ENCODE measurements around the gene RECK.
"Not testable (repeated sequence)": the region's sequence is repeated elsewhere in the genome, so short reads cannot be mapped to it uniquely, and the experiment has no call there.

GRCh38 chr9:35993136-35993535, 43.6 kb upstream of the RECK start:
- not testable (repeated sequence) for TF ChIP-seq CTCF (conservative IDR thresholded peaks at IDR 0.05; ENCODE audit: low read depth, low read length); EZH2 (IDR thresholded peaks at IDR 0.05; ENCODE audit: low read length, unreplicated experiment)

Measured in PC-3 (cell line).